ENCODE results near the gene NCAPD3.
A peak's percentile ranks its signal among the peaks of the same experiment; 100 is the strongest.

The NCAPD3 gene

GRCh38 chr11:134164490-134165370 is 59.0 kb downstream of the NCAPD3 start:
- DNase-seq (ENCODE audit: insufficient read length, low spot score) = no peak
- FAIRE-seq = no peak

DNA sequence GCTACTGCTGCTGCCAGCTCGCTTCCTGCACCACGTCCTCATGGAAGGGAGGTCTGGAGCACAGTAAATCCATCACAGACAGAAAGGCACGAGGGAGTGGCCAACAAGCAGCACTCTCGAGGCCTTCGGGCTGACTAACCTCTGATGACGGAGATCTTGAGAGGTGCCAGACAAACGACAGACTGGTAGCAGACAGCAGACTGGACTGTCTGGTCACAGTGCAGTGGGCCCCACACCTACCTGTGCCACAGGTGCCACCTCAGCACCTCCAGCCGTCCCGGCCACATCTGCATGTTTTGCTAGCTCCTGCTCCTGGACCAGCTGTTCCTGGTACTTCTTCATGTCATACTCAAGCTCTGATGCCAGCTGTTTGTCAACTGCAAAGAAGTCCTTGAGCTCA is 64.1 kb downstream of the NCAPD3 start:
- DNase-seq (ENCODE audit: insufficient read length, low spot score) (no peak), FAIRE-seq (no peak)

DNA sequence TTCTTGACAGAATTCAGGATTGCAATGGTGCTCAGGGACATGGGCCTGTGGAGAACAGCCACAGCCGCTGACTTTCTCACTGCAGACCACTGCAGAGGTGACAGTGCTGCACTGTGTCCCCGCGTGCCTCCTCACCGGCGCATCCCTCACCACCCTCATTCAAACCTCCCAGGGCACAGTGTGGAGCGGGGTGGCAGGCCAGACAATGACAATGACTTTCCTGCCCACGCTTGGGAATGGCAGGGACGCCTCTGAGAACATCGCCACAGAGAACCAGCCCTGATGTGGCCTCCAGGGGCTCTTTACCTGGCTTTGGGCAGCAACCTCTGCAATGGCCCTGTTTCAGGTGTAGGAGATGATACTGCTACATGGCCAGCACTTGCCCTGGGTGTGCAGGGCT is 65.7 kb downstream of the NCAPD3 start:
- no peak for FAIRE-seq
- DNase-seq (ENCODE audit: insufficient read length, low spot score) = no peak

DNA sequence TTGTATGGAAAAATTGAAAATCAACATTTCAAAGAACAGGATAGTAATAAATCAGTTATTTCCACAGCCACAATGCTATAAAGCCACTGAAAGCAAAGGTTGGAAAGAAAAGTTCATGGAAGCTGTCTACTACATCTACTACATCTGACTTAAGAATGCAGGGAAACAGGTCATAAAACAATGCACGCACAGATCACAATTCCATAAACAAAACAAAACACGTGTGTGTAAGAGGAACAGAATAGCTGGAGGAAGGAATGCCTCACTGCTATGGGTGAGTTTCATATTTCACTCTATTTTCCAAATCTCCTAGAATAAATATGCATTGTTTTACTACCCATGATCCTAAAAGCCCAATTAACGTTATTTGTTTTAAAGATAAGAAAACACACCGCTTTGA is 66.3 kb downstream of the NCAPD3 start:
- no peak for DNase-seq (ENCODE audit: insufficient read length, low spot score)
- no peak for FAIRE-seq

DNA sequence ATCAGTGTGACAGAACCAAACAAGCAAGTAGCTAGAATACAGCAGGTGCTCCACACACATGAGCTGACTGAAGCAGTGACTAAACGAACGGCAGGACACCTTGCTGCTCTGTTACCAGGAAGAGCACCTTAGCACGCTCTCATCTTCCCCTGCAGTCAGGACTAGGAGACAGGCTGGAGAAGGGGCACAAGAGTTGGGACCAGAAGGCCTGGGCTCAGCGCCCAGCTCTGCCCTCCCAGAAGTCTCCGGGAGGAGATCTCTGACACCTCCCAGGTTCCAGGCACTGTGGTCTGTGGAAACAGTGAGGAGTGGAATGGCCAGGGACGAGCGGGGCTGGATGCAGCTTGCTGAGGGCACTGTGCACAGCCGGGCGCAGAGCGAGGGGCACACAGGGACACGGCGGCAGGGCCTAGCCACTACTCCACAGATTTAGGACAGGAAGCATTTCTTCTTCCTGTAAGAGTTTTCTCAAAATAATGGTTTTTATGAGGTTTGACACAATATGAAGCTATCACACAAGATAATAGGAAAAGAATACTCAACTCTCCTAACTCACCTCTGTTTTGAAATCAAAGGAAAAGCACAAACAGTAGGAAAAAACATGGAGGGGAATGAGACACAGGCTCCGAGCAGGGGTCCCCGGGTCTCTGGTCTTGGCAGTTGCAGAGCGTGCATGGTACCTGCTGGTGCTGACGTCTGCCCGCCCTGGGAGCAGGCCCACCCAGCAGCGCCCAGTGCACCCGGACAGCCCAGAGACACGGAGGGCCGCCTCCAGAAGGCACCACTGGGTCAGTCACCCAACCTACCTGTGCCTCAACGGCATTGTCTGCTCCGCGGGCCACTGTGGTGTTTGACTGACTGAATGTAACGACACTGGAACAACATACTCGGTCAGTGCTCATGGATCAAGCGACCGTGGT is 67.6 kb downstream of the NCAPD3 start:
- no peak for FAIRE-seq

GRCh38 chr11:134155456-134155855 is 68.3 kb downstream of the NCAPD3 start:
- DNase-seq (ENCODE audit: insufficient read length, low spot score) = no peak
- no peak for FAIRE-seq

More for the DNA sequence above, 67.6 kb downstream of the NCAPD3 start:
- no peak for DNase-seq (ENCODE audit: insufficient read length, low spot score)

GRCh38 chr11:134154441-134154840 is 69.3 kb downstream of the NCAPD3 start:
- FAIRE-seq (no peak), DNase-seq (ENCODE audit: insufficient read length, low spot score) (no peak)

- FAIRE-seq (no peak), DNase-seq (ENCODE audit: insufficient read length, low spot score) (no peak)
These were observed 70.4 kb downstream of the NCAPD3 start for GRCh38 chr11:134153147-134153905.

GRCh38 chr11:134152696-134153095 is 71.1 kb downstream of the NCAPD3 start:
- FAIRE-seq (no peak), DNase-seq (ENCODE audit: insufficient read length, low spot score) (no peak)

- no peak for FAIRE-seq
- no peak for DNase-seq (ENCODE audit: insufficient read length, low spot score)
These were observed 72.6 kb downstream of the NCAPD3 start for GRCh38 chr11:134151083-134151747.

DNA sequence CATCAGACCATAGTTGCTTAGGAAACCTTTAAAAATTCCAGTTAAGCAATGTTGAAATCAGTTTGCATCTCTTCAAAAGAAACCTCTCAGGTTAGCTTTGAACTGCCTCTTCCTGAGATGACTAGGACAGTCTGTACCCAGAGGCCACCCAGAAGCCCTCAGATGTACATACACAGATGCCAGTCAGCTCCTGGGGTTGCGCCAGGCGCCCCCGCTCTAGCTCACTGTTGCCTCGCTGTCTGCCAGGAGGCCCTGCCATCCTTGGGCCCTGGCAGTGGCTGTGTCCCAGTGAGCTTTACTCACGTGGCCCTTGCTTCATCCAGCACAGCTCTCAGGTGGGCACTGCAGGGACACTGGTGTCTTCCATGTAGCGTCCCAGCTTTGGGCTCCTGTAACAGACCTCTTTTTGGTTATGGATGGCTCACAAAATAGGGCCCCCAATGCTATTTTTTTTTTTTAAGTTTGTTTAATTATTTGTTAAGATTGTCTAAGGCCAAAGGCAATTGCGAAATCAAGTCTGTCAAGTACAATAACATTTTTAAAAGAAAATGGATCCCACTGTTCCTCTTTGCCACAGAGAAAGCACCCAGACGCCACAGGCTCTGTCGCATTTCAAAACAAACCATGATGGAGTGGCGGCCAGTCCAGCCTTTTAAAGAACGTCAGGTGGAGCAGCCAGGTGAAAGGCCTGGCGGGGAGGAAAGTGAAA is 73.4 kb downstream of the NCAPD3 start:
- FAIRE-seq = no peak

DNA sequence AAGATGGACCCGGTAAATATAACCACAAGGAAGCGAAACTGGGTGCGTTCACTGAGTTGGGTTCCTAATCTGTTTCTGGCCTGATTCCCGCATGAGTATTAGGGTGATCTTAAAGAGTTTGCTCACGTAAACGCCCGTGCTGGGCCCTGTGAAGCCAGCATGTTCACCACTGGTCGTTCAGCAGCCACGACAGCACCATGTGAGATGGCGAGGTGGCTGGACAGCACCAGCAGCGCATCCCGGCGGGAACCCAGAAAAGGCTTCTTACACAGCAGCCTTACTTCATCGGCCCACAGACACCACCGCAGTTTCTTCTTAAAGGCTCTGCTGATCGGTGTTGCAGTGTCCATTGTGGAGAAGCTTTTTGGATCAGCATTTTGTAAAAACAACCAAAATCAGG is 74.4 kb downstream of the NCAPD3 start:
- FAIRE-seq (no peak), DNase-seq (ENCODE audit: insufficient read length, low spot score) (no peak)

More for the DNA sequence above, 73.4 kb downstream of the NCAPD3 start:
- DNase-seq (ENCODE audit: insufficient read length, low spot score) = no peak

DNA sequence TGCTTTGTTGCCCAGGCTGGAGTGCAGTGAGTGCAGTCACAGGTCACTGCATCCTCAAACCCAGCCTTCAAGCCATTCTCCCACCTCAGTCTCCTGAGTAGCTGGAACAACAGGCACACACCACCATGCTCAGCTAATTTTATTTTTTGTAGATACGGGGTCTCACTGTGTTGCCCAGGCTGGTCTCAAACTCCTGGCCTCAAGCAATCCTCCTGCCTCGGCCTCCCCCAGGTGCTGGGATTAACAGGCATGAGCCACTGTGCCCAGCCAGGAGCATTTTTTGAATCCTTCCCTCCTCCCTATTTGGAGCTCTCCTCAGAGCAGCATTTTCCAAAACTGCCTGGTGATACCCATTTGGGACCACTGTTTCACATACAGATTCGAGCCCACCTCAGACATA is 77.2 kb downstream of the NCAPD3 start:
- FAIRE-seq (no peak), DNase-seq (ENCODE audit: insufficient read length, low spot score) (no peak)

DNA sequence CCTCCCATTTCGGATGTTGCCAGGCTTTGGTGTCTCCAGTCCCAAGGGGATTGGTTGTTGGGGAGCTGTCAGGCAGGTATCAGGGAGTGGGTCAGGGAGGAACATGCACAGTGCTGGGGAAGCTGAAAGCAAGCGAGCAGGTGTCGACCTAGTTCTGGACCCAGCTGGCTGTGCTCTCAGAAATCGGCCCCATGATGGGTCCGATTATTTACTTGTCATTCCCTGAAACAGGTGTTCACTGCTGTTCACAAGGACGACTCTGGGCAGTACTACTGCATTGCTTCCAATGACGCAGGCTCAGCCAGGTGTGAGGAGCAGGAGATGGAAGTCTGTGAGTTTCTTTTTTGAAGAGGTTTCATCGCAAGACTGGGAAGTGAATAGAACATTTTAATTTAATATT is 78.1 kb downstream of the NCAPD3 start:
- FAIRE-seq (no peak), DNase-seq (ENCODE audit: insufficient read length, low spot score) (no peak)

DNA sequence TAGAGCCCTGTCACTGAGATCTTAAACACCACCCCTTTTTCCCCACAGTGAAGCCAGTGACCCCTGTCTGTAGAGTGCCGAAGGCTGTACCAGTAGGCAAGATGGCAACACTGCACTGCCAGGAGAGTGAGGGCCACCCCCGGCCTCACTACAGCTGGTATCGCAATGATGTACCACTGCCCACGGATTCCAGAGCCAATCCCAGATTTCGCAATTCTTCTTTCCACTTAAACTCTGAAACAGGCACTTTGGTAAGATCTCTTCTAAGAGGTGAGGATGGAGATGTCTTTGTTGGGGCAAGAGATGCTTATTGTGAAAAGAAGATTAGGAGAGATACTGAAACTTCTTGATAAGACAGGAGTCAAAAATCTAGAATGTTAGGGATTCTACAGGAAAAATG is 79.0 kb downstream of the NCAPD3 start:
- FAIRE-seq = no peak
- DNase-seq (ENCODE audit: insufficient read length, low spot score) = no peak

DNA sequence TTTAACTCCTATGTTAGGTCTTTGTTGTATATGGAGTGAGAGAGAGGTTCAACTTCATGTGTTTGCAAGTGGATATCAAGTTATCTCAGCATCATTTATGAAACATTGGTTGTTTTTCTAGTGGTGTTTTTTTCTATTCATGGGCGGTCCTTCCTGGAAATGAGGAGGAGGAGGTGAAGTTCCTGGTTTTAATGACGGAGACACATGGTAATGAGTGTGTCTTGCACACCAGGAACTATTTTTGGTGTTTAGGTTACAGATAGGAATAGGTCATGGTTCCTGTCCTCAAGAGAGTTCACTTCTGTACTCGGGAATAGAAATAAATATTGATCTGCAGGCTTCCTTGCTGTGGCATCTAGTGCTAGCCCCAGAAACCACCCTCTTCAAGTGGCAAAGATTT is 80.0 kb downstream of the NCAPD3 start:
- no peak for FAIRE-seq
- no peak for DNase-seq (ENCODE audit: insufficient read length, low spot score)

GRCh38 chr11:134142536-134142935 is 81.2 kb downstream of the NCAPD3 start:
- FAIRE-seq = no peak
- no peak for DNase-seq (ENCODE audit: insufficient read length, low spot score)

- no peak for FAIRE-seq
These were observed 82.7 kb downstream of the NCAPD3 start for GRCh38 chr11:134140961-134141490.

DNA sequence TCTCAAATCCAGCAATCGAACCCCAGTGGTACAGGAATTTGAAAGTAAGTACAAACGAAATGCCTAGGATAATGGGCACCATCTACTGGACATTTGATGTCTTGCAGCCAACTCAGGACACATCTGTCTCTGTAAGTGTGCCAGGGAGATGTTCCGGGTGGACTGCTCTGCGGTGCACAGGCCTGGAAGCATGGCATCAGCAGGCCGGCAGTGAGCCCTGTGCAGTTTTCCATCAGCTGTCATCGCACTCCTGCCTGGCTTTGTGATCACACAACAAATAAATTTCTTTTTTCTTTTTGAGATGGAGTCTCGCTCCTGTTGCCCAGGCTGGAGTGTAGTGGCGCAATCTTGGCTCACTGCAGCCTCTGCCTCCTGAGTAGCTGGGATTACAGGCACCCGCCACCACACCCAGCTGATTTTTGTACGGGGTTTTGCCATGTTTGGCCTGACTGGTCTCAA is 83.9 kb downstream of the NCAPD3 start:
- FAIRE-seq (peak; percentile 58), DNase-seq (ENCODE audit: insufficient read length, low spot score) (peak; percentile 63)

More at GRCh38 chr11:134140961-134141490, 82.7 kb downstream of the NCAPD3 start:
- no peak for DNase-seq (ENCODE audit: insufficient read length, low spot score)
